Right lobe of liver (tissue), 6 donors: ENCODE data around the gene TLX2. TPM values are rescaled to one million over a fixed set of nuclear protein-coding genes. Genes with fewer than 3 reads are reported as not detected.

Experiments
- ATAC-seq, 4 donors: fragments of 200-7000 bp; cut with Tn5 transposase; one replicate each; pipeline ENCODE4 v1.9.1; 2020; ENCODE audit warnings: mild to moderate bottlenecking in 4 of 4, moderate library complexity in 4 of 4
- DNase-seq, 3 donors: peaks; one replicate each; pipeline ENCODE4 v3.0.0-alpha.2; 2020
- H3K27ac ChIP-seq, 3 donors: fragments of 200-600 bp; one replicate each; pipeline ENCODE4 v1.8.0; 2022
- H3K27me3 ChIP-seq, 2 donors: fragments of 200-600 bp; one replicate each; pipeline ENCODE4 v1.8.0; 2022
- H3K36me3 ChIP-seq, 4 donors: fragments of 200-600 bp; sonication (generic) in 1 of 4; one replicate each; pipeline versions ENCODE4 v1.5.1 to v1.8.0; 2017 to 2022; ENCODE audit warnings: control low read depth in 1 of 4
- H3K4me1 ChIP-seq, 4 donors: fragments of 200-600 bp; sonication (generic) in 1 of 4; one replicate each; pipeline versions ENCODE4 v1.5.1 to v1.8.0; 2017 to 2022; ENCODE audit warnings: control low read depth in 1 of 4
- H3K4me3 ChIP-seq, 3 donors: fragments of 200-600 bp; one replicate each; pipeline ENCODE4 v1.8.0; 2022
- H3K9me3 ChIP-seq, 4 donors: fragments of 200-600 bp; sonication (generic) in 1 of 4; one replicate each; pipeline versions ENCODE4 v1.5.1 to v1.8.0; 2017 to 2022; ENCODE audit warnings: control low read depth in 1 of 4
- CTCF ChIP-seq, 4 donors: fragments of 200-600 bp in 3 of 4; fragments of 450-650 bp in 1 of 4; IDR thresholded peaks; one replicate each; pipeline versions ENCODE4 v1.5.1 to v1.8.0; 2016 to 2022; ENCODE audit warnings: antibody characterized with exemption in 4 of 4, mild to moderate bottlenecking in 2 of 4
- POLR2A ChIP-seq: fragments of 450-650 bp; IDR thresholded peaks from one replicate; pipeline ENCODE4 v1.6.1; 2017; ENCODE audit warnings: antibody characterized with exemption, mild to moderate bottlenecking
- WGBS: methylation state at CpG from one replicate; pipeline ENCODE4 v1.1.6; 2018; ENCODE audit warnings: low coverage, low lambda C conversion rate; ENCODE audit not compliant: insufficient coverage; ENCODE audit errors: missing lambda C conversion rate; 5-methylcytosine and 5-hydroxymethylcytosine counted together
- intact Hi-C, 2 donors: fragments of 100-400 bp; cut with DNase I; formaldehyde crosslinking; loops; one replicate each; pipeline versions ENCODE4 v1.11.2 to v1.14.1; 2022
- total RNA-seq, 6 experiments: library from RNA; depleted of rRNA in 2 of 6; stranded (reverse); fragments of >200 nt in 2 of 6; fragmentation: NEBNext Ultra II Directional in 3 of 6; extraction: Animal tissue kit (Norgen Biotek cat#: 25700) in 3 of 6; gene quantifications; one replicate each; pipeline versions ENCODE4 v1.1.0 to v1.2.4, GENCODE V29; 2016 to 2023
- donor health status: DM: no; HTN: yes; CAD: no.
- donor health status: DM: no; HTN: no; CAD: no.
- donor health status: DM: no; HTN: no; CAD: no.
- donor health status: DM: no; HTN: yes; CAD: no.
- donor health status: DM: no; HTN: yes; CAD: no.

The TLX2 gene
- total RNA-seq, 6 experiments from 2014 or later, result not detected

- 8% methylated on average over 20 of the region's 29 CpGs for WGBS
- no peak for DNase-seq
- peak in 3 of 4 donors; percentile 4 to 9 (median 8) for ATAC-seq
- intact Hi-C loops, result loop anchor here in 1 of 2 donors (5.0 kb wide), 1 partner anchor 41 kb away; no protein-coding TSS in a partner anchor
- no peaks in the 10 kb centered on the region for H3K9me3 ChIP-seq
- H3K4me1 ChIP-seq, result peaks cover 0 to 19% (median 6%) of the 10 kb centered on the region in 4 donors
- TF ChIP-seq POLR2A, result no peak
- TF ChIP-seq CTCF (IDR thresholded peaks at IDR 0.05), result no peak
- peak overlapping the region; percentile 78 to 98 (median 97) for H3K4me3 ChIP-seq
- H3K27me3 ChIP-seq, result no peaks in the 10 kb centered on the region
- peak overlapping the region; percentile 68 to 77 (median 76) for H3K27ac ChIP-seq
- H3K36me3 ChIP-seq, result peaks cover 0 to 29% (median 9%) of the 10 kb centered on the region in 4 donors
Measured at GRCh38 chr2:74528600-74529356, 14.5 kb downstream of the TLX2 start.

GRCh38 chr2:74529357-74530238 is 15.3 kb downstream of the TLX2 start, which contains the start of the genes AUP1 and HTRA2:
Gene AUP1, minus strand, starts transcription at chr2:74529706. Its CDS starts 77 bp downstream, at chr2:74529629.
Gene HTRA2, plus strand, starts transcription at chr2:74529933. Its CDS starts 74 bp downstream, at chr2:74530007.
- Histone ChIP-seq H3K27me3 (no peaks in the 10 kb centered on the region), H3K27ac (peak within 1 kb of the TSS; percentile 68 to 77 (median 76)), H3K9me3 (no peaks in the 10 kb centered on the region), H3K4me3 (peak within 1 kb of the TSS; percentile 78 to 98 (median 97)), H3K36me3 (peaks cover 0 to 29% (median 9%) of the 10 kb centered on the region in 4 donors), H3K4me1 (peaks cover 0 to 19% (median 6%) of the 10 kb centered on the region in 4 donors)
- DNase-seq, result peak; percentile 99 to 100 (median 100)
- peak; percentile 93 to 96 (median 94) for ATAC-seq
- intact Hi-C loops, result loop anchor here in 1 of 2 donors (5.0 kb wide), 1 partner anchor 42 kb away; no protein-coding TSS in a partner anchor
- 0% methylated on average over 15 of the region's 87 CpGs for whole genome bisulfite sequencing
- TF ChIP-seq POLR2A (peak; percentile 74), CTCF (IDR thresholded peaks at IDR 0.05) (peak in 1 of 4 donors; percentile 6)

GRCh38 chr2:74530239-74531187 is 16.3 kb downstream of the TLX2 start:
- peaks cover 0 to 19% (median 6%) of the 10 kb centered on the region in 4 donors for H3K4me1 ChIP-seq
- TF ChIP-seq CTCF (IDR thresholded peaks at IDR 0.05) (no peak), POLR2A (no peak)

More at GRCh38 chr2:74530239-74531187, 16.3 kb downstream of the TLX2 start:
- no peaks in the 10 kb centered on the region for H3K27me3 ChIP-seq
- 4% methylated on average over 35 of the region's 54 CpGs for WGBS
- no peaks in the 10 kb centered on the region for H3K9me3 ChIP-seq
- peaks cover 0 to 29% (median 9%) of the 10 kb centered on the region in 4 donors for H3K36me3 ChIP-seq
- peak in 1 of 3 donors; percentile 48 for DNase-seq
- H3K27ac ChIP-seq, result peak overlapping the region; percentile 68 to 77 (median 76)
- H3K4me3 ChIP-seq, result peak overlapping the region; percentile 78 to 98 (median 97)
- peak; percentile 6 to 24 (median 16) for ATAC-seq
- intact Hi-C loops, result no loop called here
